Measurements from ENCODE around the gene ITGA7.

ITGA7 gene, protein sequence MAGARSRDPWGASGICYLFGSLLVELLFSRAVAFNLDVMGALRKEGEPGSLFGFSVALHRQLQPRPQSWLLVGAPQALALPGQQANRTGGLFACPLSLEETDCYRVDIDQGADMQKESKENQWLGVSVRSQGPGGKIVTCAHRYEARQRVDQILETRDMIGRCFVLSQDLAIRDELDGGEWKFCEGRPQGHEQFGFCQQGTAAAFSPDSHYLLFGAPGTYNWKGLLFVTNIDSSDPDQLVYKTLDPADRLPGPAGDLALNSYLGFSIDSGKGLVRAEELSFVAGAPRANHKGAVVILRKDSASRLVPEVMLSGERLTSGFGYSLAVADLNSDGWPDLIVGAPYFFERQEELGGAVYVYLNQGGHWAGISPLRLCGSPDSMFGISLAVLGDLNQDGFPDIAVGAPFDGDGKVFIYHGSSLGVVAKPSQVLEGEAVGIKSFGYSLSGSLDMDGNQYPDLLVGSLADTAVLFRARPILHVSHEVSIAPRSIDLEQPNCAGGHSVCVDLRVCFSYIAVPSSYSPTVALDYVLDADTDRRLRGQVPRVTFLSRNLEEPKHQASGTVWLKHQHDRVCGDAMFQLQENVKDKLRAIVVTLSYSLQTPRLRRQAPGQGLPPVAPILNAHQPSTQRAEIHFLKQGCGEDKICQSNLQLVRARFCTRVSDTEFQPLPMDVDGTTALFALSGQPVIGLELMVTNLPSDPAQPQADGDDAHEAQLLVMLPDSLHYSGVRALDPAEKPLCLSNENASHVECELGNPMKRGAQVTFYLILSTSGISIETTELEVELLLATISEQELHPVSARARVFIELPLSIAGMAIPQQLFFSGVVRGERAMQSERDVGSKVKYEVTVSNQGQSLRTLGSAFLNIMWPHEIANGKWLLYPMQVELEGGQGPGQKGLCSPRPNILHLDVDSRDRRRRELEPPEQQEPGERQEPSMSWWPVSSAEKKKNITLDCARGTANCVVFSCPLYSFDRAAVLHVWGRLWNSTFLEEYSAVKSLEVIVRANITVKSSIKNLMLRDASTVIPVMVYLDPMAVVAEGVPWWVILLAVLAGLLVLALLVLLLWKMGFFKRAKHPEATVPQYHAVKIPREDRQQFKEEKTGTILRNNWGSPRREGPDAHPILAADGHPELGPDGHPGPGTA

DNA sequence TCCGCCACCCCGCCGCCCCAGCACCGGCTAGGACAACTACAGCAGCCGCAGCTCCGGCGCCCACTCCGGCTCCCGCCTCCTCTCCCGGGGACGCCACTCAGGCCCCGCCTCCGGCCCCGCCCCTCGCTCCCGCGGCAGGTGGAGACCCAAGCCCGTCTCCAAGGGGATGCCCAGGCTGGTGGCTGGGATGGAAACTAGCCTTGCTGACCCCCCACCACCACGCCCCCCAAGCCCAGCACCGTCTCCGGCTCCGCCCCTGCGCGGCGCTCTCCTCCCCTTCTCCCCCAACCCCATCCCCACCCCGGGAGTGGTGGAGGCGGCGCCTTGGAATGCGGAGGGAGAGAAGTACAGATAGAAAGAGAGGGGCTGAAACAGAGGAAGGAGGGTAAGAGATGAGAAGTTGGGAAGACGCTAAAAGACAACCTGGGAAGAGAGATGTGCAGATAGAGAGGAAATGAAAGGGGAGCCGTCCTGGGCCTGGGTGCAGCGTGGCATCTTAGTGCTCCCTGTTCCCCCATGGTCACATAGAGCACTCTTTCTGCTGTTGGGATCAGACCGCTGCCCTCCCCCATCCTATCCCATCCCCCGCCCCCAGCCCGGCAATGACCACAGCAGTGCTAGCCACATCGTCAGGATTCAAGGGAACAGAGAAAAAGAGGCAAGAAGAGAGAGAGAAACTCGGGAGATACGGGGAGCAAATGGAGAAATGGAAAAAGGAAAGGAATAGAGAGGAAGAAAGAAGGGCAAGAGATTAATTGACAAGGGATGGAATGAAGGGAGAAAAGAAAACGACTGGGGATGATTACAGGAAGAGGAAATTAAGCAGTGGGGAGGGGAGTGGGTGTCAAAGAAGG is at the start of gene ITGA7:
ITGA7 (minus strand) TSS at position 64 of the 854 bp plus-strand sequence. CDS start 222 bp downstream, outside the sequence.
- peak; percentile 65 for DNase-seq

DNA sequence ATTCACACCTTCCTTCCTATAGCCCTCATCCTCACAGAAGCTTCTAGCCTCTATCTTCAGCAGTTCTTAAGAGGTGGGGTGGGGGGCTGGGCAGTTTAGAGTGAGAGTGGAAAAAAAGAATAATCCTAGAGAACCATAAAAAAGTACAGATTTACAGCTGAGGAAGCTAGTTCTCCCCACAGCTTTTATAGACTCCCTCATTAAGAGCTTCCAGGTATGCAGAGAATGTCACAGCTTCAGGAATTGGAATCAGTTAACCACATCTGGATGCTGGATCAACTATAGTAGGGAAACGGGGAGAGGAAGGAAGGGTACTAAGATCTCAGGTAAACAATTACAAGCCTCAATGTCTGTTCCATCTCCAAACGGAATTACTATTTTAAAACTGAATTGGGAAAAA is 47.5 kb upstream of the ITGA7 start:
- DNase-seq: no peak

DNA sequence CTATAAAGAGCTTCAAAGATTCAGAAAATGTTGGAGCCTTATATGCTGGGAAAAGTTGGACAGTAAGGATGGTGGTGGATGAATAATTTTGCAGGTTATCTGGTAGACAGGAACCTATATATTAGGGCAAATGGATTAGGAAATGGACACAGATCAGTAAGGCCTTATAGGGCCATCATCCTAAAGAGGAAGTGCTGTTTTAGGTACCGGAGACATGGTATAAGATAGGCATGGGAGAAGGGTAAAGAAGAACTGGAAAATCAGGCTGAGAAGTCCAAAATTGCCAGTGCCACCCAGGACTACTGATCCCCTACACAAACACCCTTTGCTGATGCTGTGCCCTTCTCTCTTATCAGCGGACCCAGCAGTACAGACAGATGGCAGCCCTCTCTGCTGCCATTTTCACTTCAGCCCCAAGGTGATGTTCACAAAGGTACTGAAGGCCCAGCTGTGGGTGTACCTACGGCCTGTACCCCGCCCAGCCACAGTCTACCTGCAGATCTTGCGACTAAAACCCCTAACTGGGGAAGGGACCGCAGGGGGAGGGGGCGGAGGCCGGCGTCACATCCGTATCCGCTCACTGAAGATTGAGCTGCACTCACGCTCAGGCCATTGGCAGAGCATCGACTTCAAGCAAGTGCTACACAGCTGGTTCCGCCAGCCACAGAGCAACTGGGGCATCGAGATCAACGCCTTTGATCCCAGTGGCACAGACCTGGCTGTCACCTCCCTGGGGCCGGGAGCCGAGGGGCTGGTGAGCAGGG is 40.7 kb upstream of the ITGA7 start:
- no peak for DNase-seq

DNA sequence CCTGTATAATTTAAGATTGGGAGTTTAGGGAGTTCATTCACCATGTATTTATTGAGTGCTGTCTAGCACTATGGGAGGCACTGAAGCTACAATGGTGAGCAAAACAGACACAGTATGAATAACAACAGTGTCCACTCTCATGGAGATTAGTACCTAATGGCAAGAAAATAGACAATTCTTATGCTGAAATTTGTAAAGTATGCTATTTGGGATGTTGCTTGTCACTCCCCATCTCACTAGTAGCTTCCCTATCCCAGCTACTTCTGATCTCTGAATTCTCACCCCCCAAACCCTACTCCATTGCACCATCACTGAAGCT is 39.2 kb upstream of the ITGA7 start:
- no peak for DNase-seq

DNA sequence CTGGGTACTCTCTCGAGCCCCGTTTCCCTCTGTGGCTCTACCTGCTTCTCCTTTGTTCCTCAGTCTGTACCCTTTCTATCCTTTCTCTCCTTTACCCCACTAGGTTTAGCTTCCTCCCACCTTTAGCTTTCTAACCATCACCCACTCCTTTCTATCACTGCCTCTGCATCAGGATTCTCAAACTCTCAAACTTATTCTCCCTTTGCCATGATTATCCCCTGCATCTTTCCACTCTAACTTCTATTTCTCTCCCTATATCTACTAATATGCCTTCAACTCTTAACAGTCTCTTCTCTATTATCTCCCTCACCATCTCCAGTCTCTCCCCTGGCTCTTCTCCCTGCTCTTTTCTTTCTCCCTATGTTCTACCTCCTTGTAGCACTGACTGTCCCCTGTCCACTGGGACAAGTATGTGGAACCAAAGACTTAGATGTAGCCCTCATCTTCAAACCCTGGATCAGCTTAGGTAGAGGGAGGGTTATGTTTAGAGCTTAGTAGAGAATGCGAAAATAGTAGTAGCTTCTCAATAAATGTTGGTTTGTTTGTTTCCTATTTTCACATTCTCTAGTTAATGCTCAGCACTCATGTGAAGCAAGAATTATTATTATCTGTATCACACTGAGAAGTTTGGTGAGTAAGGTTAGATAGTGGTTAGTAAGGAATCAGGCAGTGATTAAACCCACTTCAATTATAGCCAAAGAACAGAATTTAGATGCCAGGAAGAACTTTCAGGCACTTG is 38.6 kb upstream of the ITGA7 start:
- no peak for DNase-seq

DNA sequence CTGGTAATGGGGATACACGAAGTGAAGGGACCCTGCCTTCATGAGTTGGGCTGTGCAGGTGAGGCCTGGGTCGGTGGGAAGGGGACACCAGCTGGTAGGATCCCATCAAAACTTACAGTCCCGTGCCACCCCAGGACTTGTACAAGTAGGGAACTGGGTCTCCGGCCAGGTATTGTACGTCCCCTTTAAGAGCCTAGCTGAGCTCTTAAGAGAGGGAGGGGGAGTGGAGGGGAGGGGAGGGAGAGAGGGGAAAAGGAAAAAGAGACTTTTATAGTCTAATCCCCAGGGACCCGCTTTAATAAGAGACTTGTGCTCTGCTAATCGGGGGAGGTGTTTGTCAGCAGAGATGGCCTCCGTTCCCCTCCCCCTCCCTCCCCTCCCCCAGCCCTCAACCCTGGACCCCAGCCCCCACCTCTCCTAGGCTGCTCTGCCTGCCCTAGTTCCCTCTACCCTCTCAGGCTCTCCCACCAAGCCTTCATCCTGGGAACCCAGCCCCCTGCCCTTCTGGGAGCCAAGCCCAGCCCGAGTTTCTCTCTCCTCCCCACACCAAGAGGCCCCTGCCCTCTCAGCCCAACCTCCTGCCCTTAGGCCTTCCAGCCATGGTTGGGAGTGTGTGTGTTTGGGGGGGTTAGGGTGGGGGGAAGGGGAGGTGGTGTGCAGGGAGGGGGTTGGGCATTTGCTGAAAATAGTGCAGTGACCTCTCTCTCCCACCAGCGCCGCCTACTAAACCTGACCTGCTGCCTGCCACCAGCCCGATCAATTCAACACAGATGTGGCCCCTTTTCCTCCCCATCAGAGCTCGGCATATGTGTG is 37.9 kb upstream of the ITGA7 start:
- DNase-seq: peak; percentile 56

DNA sequence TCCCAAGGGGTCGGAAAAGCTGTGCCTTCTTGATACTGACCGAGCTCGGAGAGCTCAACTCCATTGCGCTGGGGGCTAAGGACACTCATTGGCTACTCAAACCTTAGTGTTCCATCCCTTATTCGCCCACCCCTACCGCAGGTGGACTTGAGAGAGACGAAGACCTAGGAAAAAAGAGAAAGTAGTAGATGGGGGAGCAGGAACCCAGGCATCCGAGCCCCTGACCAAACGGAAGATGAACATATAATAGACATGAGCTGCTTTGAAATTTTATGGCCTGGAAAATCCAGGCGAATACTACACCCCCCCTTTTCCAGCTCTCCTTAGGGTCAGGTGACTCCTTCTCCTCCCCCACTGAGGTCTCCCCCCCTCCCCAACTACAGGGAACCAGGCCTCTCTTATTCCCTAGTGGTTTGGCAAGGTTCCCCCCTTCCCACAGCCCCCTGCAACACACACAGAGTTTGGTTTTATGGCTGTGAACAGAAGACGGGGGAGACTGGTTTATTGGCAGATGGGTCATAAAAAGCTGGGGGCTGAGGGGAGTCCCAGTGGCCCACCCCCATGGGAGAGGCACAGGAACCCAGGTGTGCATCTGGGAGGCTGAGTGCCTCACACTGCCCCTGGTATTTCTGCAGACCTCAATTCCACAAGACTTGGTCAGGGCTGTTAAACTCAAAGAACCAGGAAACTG is 36.8 kb upstream of the ITGA7 start:
- peak; percentile 26 for DNase-seq

DNA sequence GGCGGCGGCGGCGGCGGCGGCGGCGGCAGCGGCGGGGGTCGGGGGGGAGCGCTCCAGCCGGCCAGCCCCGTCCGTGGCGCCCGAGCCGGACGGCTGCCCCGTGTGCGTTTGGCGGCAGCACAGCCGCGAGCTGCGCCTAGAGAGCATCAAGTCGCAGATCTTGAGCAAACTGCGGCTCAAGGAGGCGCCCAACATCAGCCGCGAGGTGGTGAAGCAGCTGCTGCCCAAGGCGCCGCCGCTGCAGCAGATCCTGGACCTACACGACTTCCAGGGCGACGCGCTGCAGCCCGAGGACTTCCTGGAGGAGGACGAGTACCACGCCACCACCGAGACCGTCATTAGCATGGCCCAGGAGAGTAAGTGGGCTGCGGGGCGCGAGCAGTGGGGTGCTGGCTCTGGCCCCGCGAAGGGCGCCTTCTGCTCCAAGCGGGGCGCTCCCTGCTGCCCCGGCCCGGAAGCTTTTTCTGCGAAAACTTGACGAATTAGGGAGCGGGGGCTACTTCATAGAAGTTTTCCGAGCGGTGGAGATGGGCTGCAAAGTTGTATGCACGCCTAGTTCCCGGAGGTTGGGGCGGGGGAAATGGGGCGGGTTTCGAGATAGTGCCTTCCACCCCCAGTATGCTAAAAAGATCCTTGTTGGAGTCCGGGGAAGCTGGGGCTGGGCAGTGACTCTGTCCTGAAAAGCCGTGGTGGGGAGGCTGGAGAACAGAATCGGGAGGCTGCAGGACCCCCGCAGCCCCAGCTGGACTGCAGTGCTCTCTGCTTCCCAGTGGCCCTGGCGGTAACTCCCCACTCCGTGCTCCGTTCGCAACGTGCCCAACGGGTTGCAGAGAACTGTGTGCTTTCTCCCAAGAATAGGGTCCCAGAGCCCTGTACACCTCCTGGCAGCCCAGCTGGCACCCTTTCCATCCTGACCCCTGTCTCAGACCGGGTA is 36.0 kb upstream of the ITGA7 start:
- peak; percentile 57 for DNase-seq

DNA sequence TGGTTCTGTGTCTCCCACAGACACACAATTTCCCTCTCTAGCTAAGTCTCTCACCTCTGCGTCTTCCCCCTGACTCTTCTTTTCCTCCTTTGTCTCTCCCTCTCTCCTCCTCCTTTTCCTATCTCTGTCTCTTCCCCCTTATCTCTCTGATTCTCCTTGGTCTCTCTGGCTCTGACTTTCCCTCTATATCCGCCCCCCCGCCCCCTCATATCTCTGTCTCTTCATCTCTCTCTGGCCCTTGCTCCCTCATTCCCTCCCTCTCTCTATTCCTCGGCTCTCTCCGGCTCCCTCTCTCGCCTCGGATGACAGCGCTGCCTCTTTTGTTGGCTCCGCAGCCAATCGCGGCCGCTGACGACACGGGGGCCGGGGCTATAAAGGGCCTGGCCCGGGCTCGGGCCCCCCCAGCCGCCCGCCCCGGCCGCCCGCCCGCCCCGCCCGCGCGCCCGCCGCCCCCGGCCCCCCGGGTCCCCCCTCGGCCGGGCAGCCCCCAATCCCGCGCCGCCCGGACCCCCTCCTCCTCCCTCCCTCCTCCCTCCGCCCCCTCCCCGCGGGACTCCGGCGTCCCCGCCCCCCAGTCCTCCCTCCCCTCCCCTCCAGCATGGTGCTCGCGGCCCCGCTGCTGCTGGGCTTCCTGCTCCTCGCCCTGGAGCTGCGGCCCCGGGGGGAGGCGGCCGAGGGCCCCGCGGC is 35.2 kb upstream of the ITGA7 start, which contains the start of gene GDF11:
GDF11 (plus strand) TSS at position 404 of the 687 bp plus-strand sequence; CDS start at position 599, 195 bp downstream.
- DNase-seq: peak; percentile 83

DNA sequence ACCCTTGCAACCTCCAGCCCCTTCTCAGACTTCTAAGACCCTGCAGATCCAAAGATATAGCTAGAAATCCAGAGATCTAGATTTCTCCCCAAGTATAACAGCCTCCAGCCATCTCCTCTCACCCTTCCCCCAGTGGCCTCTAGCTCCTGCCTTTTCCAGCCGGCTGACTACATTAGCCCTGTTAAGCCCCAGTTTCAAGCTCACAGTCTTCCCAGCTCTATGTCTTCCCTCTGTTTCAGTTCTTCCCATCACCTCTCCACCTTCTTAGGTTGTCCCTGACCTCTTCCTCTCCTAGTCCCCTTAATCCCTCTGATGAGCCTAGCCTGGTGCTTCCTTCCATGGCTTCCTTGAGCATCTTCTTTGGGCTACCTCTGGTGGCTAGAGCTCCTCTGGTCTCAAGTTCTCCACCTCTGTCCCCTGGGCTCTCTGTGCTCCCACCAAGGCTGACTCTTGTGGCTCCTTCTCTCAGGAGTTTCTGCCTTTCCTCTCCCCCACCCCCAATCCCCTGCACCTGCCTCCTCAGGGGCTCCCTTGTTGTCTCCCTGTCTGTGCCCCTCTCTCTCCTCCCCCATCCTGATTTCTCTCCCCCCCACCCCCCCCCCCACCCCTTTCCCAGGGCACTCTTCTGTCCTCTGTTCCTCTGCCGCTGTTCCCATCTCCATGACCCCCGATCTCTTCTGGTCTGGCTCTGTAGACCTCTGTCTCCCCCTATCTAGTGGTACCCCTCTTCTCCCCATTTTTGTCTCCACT is 34.4 kb upstream of the ITGA7 start:
- no peak for DNase-seq

DNA sequence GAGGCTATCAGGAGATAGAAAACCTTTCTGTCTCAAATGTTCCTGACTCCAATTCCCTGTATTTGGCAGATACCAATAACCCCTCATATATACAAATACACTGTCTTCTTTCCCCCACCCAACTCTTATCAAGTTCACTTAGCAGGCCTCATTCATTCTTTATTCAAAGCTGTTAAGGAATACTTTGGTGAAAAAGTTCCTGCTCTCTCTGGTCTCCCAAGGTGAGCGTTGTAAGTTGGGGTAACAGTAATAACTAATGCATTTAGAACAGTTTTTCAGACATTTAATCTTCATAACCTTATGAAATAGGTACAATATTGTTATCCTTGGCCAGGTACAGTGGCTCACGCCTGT is 31.3 kb upstream of the ITGA7 start:
- no peak for DNase-seq

DNA sequence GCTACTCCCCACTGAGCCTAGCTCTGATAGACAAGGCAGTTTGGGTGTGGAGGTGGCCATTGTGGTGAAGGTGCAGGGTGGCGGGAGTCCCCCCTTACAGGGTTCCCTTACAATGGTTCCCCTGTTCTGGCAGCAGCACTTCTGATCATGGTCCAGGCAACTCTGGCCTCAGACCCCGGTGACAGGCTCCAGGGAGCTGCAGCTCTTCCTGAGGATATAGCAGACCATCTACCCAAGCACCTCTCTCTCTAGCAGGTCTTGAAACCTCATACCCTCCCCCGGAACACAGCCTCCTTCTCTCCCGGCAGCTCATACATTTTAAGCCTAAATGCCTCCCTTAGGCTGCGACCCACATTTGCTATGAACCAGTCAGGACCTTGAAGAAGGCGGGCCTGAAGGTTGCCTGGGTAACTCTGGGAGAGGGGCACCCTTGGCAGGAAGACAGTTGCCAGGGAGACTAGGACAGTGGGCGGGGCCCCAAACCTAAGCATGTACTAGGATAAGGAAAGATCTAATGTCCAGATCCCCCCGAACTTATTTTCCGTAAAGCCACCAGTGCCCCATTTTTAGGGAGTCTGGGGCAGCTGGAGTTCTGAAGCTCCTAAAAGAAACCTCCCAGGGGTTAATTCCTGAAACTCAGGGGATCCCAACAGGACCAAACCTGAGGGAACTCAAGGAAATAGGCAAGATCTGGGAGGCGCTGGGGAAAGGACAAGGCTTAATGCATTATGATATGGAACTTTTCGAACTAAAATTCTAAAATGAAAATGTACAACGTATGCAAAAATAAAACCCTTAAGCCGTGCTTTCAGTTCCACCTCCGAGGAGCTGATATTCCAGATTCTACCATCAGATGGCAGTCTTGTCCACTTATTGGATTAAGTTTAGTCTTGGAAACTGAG is 30.7 kb upstream of the ITGA7 start:
- DNase-seq: peak; percentile 91

DNA sequence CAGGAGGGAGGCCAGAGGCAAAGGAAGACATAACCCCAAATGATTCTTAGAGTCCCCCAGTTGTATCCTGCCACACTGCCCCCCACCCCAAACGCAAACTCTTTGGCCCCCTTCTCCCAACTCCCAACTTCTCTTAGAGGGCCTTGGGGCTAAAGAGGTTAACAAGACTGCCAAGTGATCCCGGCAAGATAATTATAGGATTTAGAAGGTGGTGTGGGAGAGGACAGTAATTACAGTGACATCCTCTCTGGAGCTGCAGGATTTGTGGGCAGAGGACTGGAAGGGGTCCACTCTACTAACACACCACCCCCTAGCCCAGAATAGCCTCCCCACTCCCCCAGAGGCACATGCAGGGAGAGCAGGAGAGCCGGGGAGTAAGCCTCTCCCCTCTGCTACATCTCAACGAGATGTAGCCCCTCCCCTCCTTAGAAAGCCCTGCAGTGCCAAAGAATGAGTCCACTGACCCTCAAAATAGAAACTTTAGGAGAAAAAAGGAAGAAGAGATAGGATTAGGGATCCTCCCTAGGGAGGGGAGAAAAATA is 29.9 kb upstream of the ITGA7 start:
- no peak for DNase-seq

DNA sequence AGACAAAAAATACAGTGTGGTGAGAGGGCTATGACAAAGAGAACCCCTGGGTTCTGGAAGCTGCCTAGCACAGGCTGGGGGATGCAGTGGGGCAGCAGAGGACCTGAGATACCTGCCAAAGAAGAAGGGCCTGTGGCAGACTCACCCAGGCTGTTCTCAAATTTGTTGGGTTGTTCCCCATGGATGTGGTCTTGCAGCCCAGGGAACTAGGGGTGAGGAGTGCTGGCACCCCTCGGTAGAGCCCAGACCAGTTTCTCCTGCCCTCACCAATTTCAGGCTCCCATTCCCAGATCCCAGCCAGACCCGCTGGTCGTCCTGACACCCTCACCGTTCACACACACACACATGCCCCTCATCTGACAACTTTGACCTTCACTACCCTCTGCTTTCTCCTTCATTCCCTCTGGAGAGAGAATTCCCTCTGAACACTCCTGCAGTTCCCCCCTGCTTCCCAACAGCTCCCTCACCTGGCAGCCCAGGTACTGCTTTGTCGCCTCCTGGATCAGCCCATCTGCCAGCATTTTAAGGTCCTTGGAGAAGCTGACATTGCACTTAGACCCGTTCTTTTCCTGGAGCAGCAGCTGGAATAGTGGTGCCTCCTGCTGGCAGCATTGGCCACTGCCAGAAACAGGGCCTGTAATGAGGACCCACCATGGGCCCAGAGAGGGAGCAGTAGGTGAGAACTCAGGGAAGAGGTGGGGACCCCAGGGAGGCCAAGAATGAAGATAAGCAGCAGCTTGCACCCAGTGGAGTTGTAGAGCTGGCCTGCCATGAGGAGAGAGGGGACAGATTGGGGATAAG is 29.3 kb upstream of the ITGA7 start:
- peak; percentile 86 for DNase-seq

DNA sequence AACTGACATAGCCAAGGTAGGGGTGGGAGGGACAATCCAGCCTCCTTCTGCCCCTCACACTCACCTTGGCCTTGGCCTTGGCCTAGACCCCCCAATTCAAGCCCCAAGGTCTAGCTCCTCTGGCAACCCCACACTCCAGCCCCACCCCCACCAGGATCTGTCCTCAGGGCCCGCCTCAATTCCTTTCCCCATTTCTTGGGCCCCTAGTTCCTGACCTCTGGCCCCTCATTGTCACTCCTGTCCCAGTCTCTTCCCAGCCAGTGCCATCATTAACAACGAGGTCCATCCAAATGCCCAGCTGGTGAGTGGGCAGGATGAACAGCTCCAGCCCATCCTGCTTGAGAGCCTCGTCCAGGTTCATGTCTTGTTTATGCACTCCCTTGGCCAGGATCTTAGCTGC is 28.4 kb upstream of the ITGA7 start:
- DNase-seq: no peak

Measured in NCI-H2171 treated with DMSO at 0.1 percent for 48 hours (cell line).